GM21717 (cell line): ENCODE data around the gene MSMB.

Experiments
- ATAC-seq: cut with Tn5 transposase; IDR thresholded peaks from one replicate; pipeline ENCODE4 v1.9.1; 2021; ENCODE audit warnings: mild to moderate bottlenecking, moderate library complexity; ENCODE audit not compliant: unreplicated experiment

The MSMB gene

GRCh38 chr10:46035923-46036849 lies 9.9 kb downstream of the MSMB start:
- ATAC-seq: no peak

DNA sequence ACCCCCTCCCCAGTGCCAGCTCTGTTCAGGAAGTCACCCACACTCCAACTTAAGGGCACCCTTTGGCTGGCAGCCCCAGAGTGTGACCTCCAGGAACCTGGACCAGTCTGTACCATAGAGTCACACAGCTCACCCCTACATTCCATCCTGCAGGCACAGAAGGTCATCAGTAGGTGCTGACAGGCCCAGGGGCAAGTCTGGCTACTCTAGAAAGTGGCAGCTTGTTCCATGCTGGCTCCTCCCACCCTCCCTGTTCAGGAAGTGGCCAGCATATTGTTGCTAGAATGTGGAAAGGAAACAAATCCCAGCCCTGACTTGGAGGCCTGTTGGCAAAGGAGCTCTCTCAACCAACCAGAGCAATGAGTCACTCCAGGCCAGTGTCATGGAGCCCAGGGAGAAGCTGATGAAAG lies 12.5 kb downstream of the MSMB start:
- ATAC-seq: no peak

GRCh38 chr10:46031648-46032532 lies 14.2 kb downstream of the MSMB start:
- ATAC-seq: no peak

- ATAC-seq: peak; percentile 96
Observed at GRCh38 chr10:46030091-46030937, 15.8 kb downstream of the MSMB start, which contains the start of gene NCOA4. Gene NCOA4, minus strand, starts transcription at chr10:46030623. Its CDS starts 13,943 bp downstream, at chr10:46016680.

DNA sequence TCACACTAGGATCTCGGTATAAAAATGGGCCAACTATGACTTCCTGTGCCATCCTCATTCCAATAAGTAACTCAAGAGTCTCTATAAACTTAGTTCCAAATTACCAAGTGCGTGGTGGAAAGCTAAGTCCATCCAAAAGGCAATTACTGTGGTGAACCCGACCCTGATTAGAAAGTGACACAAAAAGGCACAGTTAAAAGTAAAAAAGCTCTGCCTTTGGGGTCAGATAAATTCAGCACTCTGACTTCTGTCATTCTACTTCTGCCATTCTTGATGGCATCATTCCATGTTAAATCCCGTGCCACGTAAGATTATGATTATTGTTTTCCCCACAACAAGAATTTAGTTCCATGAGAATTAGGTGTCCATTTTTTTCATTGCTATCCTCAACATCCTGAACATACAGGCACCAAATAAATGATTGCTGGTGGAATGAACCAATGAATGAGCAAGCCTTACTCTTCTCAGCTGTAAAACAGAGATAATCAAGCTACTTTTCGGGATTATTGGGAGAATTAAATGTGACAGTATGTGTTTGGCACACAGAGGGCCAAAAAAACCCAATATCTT lies 16.5 kb downstream of the MSMB start:
- ATAC-seq: no peak

GRCh38 chr10:46028584-46029460 lies 17.2 kb downstream of the MSMB start:
- ATAC-seq: peak; percentile 41

GRCh38 chr10:46026106-46026505 lies 20.0 kb downstream of the MSMB start:
- ATAC-seq: no peak

DNA sequence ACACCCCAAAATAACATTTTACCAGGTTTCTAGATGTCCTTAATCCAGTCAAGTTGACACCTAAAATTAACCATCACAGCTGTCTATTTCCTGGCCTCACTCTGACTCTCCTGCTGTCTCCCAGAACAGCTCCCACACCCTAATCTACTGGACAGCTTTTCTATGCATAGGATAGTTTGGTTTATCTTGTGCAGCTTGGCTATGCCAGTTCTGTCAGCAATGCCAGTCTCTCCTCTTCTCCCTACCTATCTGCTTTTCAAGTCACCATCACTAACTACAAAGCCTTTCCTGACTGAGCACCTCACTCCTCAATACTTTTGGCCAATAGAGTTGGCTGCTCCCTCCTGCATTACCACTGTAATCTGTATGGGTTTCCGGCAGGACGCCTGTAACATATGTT lies 20.7 kb downstream of the MSMB start:
- no peak for ATAC-seq

DNA sequence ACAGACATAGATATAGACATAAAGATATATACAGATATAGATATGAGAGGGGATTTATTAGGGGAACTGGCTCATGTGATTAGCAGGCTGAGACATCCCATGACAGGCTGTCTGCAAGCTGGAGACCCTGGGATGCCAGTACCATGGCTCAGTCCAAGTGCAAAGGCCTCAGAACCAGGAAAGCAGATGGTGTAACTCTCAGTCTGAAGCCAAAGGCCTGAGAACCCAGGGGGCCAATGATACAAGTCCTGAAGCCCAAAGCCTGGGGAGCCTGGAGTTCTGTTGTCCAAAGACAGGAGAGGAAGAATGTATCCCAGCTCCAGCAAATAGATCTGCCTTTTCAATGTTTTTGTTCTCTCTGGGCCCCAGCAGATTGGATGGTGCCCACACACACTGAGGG lies 21.1 kb downstream of the MSMB start:
- ATAC-seq: no peak

GRCh38 chr10:46022978-46023702 lies 22.9 kb downstream of the MSMB start:
- ATAC-seq: peak; percentile 84

GRCh38 chr10:46020344-46020657 lies 25.8 kb downstream of the MSMB start:
- no peak for ATAC-seq

- ATAC-seq: no peak
Observed at GRCh38 chr10:46019569-46020343, 26.3 kb downstream of the MSMB start.

GRCh38 chr10:46019177-46019528 lies 26.9 kb downstream of the MSMB start:
- ATAC-seq: no peak

DNA sequence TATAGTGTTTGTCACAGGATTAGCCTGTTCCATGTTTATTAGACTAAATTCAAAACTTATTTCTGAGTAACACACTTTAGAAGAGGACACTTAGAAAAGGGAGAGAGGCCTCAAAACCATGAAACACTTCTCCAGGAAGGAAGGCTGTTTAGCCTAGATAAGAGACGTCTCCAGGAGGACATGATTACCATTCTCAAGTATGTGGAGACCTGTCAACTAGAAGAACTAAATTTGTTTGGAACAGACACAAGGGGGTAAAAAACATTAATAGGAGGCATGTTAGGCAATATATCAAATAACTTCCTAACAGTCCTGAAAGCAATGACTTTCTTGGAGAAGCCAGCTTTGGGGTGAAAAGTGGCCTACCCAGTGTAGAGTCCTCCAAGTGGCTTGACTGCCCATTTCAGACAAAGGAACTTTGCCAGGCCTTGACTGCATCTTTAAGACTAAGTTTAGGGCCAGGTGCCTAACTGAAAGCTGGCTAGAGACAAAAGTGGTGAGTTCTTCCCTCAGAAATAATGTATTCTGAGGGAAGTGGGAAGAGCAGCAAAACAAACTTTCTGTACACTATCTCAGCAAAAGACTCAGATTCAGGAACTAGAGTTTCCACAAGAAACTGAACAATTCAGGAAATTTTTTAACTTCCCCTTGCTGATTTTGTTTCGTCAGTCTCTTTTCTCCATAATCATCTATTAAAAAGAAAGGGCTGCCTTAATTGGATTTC lies 27.5 kb downstream of the MSMB start:
- ATAC-seq: no peak

- ATAC-seq: no peak
Observed at GRCh38 chr10:46017733-46018132, 28.3 kb downstream of the MSMB start.

DNA sequence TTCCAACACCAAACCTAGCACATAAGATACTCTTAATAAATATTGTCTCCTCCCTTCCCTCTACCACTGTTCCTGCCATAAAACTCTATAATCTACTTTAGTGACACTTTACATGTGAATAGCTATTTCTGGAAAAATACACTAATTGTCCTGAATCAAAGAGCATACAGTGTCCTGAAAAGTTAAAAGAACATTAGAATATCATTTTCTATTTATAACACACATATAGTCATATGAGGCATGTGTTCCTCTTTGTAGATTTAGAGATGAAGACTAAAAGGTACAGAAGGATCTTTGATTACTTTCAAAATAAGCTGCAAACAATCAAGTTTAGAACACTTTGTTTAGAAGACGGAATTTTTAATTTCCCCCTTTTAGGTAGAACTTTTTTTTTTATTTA lies 29.3 kb downstream of the MSMB start:
- ATAC-seq: no peak

GRCh38 chr10:46016190-46016589 lies 29.9 kb downstream of the MSMB start:
- no peak for ATAC-seq
